GM18517 (cell line): ENCODE data around the gene B4GALT2.

Experiments used
- ATAC-seq: cut with Tn5 transposase; IDR thresholded peaks from one replicate; pipeline ENCODE4 v1.9.1; 2021; ENCODE audit warnings: mild to moderate bottlenecking, moderate library complexity; ENCODE audit not compliant: unreplicated experiment

The B4GALT2 gene, protein sequence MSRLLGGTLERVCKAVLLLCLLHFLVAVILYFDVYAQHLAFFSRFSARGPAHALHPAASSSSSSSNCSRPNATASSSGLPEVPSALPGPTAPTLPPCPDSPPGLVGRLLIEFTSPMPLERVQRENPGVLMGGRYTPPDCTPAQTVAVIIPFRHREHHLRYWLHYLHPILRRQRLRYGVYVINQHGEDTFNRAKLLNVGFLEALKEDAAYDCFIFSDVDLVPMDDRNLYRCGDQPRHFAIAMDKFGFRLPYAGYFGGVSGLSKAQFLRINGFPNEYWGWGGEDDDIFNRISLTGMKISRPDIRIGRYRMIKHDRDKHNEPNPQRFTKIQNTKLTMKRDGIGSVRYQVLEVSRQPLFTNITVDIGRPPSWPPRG

DNA sequence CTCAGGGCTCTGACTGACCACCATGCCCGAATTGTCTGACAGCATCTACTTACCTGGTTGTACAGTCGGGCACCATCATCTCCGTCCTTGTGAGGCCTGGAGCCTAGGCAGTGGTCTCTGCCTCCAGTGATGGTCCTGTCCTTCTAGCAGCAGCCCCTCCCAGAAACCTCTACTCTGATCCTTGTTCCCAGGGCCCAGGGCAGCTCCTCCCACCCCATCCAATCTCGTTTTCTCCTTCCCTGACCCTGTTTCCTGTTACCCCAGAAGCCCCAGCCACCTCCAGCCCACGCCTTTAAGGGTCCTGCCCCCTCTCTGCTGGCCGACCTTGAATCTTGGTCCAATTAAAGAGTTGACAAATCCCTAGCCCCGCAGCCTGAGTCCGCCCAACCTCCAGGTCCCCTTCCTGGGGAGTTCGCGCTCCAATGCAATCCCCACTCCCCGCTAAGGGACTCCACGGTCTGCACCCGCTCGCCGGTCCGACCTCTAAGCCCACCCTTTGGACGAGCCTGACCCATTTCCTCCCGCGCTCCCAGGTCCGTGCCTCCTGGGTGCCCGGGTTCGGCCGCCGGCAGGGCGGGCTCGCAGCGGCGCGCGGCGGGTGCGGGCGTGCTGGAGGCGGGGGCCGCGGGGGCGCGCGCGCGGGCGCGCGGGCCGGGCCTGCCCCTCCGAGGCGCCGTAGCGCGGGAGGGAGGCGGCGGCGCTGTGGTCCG is at the start of gene B4GALT2:
Gene B4GALT2 (plus strand): TSS at position 660 of the 710 bp plus-strand sequence. CDS start 1,951 bp downstream, outside the sequence.
- no peak for ATAC-seq

DNA sequence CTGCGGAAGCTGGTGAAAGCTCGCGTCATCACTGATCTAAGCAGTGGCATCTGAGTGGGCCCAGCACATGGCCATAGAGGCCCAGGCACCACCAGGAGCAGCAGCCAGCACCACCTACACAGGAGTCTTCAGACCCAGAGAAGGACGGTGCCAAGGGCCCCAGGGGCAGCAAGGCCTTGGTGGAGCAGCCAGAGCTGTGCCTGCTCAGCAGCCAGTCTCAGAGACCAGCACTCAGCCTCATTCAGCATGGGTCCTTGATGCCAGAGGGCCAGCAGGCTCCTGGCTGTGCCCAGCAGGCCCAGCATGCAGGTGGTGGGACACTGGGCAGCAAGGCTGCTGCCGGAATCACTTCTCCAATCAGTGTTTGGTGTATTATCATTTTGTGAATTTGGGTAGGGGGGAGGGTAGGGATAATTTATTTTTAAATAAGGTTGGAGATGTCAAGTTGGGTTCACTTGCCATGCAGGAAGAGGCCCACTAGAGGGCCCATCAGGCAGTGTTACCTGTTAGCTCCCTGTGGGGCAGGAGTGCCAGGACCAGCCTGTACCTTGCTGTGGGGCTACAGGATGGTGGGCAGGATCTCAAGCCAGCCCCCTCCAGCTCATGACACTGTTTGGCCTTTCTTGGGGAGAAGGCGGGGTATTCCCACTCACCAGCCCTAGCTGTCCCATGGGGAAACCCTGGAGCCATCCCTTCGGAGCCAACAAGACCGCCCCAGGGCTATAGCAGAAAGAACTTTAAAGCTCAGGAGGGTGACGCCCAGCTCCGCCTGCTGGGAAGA is 48.7 kb upstream of the B4GALT2 start:
- no peak for ATAC-seq

DNA sequence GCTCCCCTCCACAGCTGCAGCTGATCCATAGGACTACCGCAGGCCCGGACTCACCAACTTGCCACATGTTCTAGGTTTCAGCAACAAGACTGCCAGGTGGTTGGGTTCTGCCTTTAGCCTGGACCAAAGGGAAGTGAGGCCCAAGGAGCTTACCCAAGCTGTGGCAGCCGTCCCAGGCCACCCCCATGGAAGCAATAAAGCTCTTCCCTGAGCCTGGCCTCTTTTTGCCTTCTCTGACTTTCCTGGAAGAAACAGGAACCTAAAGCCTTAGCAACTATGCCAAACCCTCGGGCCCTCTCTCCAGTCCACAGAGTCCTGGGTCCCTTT is 48.1 kb upstream of the B4GALT2 start:
- no peak for ATAC-seq

DNA sequence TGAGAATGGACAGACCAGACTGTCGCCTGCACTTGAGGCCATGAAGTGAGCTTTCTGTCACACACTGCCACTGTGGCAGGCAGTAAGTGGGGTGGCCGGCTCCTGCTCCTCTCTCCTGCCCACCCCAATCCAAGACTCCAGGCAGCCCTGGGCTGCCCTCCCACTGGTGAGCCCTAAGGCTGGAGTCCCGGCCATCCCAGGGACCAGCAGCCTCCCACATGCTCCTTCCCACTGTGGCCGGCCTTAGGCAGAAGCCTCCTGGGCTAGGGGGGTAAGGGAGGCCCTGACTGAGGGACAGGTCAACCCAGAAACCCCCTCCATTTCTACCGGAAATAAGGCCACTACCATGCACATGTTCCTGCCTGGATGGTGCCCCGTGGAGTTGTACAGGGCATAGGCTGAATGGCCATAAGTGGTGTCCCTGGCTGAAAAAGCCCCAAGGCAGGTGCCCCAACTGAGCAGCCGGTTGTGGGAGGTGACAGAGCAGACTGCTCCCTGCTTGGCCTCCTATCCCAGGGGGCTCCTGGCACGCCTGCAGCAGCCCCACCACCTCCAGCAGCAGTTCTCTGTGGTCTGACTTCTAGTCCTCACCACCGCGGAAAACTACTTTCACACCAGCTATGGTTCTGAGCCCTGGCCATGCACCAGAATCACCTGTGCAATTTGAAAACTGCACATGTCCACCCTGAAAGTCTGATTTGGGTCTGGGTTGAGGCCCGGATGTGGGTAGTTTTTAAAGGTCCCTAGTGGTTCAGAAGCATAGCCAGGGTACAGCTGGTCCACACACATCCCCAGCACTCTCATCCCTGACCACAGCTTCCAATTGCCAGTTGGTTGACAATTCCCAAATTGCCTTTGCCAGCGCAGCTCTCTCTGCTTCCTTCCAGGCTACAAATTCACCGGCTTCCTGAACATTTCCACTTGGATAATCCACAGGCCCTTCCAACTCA is 47.0 kb upstream of the B4GALT2 start:
- ATAC-seq: no peak

DNA sequence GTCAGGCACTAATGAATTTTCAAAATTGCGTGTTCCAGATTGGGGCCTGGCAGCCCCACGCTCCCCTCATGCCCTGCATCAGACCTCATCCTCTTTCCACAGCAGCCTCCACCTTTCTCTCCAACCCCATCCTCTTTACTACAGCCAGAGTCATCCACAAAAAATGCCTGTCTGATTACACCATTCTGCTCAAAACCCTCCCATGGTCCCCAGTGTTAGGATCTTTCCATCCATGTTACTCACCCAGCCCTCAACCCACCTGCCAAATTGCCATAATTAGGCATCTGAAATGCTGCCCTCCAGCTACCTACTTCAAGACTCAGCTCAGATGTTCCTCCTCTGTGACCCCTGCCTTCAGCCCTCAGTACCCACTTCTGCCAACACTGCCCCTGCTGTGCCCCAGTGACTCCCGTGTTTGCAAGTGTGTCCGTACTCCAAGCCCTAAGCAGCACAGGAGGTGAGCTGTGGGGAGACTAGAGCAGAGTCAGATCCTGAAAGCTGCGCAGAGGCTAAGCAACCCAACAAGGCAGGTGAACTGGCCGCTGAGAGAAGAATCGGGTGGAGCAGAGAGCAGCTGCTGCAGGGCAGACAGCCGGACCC is 46.1 kb upstream of the B4GALT2 start:
- no peak for ATAC-seq

DNA sequence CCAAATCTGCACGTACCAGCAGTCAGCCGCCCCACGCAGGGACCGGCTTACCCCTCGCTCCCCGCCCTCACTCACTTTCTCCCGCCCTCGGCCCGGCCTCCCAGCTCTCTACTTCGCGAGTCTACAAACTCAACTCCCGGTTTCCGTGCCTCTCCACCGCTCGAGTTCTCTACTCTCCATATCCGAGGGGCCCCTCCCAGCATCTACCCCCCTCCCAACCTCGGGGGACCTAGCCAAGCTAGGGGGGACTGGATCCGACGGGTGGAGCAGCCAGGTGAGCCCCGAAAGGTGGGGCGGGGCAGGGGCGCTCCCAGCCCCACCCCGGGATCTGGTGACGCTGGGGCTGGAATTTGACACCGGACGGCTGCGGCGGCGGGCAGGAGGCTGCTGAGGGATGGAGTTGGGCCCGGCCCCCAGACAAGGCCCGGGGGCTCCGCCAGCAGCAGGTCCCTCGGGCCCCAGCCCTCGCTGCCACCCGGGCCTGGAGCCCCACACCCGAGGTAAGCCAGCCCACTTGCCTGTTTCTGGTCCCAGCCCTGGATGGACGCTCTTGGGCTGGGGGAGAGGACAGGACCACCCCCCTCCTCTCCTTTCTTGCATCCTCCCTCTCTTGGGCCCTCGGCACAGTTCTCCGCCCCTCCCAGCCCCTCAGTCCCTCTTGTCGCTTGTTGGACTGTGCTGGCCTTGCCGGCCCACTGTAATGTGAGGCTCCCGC is 45.5 kb upstream of the B4GALT2 start, which contains the start of gene ARTN:
Gene ARTN (plus strand): TSS at position 416 of the 715 bp plus-strand sequence. CDS start 1,856 bp downstream, outside the sequence.
- ATAC-seq: no peak

DNA sequence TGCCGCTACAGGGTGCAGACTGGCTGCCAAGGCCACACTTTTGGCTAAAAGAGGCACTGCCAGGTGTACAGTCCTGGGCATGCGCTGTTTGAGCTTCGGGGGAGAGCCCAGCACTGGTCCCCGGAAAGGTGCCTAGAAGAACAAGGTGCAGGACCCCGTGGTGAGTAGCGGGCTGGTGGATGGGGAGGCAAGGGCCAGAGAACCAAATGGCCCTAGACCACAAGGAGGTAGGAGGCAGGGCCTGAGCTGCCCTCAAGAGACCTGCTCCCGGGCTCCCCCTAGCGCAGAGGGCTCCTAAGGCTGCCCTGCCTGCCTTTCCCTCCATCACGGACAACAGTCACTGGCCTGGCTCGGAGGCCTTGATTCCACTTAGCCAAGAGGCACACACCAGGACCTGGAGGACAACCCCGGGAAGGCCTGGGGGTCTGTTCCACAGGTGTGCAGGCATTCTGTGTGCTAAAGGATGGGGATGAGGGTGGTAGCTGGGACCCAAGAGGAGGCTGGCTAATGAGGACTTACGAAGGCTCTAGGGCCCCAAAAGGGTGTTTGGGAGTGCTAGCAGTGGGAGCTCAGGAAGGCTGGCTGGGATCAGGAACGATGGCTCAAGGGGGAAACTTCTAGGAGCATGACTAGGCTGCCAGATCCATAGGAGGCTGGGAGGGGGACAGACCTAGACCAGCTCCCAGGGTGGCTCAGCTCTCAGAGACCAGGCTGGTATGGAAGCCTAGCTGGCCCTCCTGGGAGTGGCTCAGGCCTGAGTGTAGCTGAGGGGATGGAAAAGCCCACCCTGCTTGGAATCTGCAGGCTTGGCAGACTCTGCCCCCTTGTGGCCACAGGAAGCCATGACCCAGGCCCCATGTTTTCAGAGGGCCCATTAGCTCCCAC is 44.7 kb upstream of the B4GALT2 start:
- no peak for ATAC-seq

DNA sequence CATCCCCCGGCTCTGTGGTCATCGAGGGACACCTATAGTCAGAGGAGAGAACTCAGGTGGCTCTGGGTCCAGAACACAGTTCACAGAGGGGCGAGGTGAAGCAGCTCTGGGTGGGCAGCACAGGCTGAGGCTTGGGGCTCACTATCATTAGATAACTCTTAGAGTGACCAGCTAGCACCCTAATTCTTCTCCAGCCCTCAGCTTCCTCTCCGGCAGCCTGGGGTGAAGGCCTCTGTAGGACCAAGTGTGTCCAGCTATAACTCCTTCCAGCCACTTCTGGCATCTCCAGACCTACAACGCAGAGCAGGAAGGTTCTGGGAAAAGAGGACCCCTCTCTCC is 44.1 kb upstream of the B4GALT2 start:
- ATAC-seq: no peak

DNA sequence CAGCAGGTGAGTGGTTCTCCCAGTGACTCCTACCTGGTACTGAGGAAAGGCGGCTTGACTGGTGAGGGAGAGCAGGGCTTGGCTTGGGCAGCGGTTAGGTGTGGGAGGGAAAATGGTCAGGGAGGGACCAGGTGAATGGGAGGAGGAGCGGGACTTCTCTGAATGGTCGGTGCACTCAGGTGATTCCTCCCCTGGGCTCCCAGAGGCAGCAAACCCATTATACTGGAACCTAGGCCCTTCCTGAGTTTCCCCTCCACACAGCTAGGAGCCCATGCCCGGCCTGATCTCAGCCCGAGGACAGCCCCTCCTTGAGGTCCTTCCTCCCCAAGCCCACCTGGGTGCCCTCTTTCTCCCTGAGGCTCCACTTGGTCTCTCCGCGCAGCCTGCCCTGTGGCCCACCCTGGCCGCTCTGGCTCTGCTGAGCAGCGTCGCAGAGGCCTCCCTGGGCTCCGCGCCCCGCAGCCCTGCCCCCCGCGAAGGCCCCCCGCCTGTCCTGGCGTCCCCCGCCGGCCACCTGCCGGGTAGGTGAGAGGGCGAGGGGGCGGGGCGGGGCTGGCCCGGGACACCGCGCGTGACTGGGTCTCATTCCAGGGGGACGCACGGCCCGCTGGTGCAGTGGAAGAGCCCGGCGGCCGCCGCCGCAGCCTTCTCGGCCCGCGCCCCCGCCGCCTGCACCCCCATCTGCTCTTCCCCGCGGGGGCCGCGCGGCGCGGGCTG is 43.1 kb upstream of the B4GALT2 start:
- ATAC-seq: no peak

DNA sequence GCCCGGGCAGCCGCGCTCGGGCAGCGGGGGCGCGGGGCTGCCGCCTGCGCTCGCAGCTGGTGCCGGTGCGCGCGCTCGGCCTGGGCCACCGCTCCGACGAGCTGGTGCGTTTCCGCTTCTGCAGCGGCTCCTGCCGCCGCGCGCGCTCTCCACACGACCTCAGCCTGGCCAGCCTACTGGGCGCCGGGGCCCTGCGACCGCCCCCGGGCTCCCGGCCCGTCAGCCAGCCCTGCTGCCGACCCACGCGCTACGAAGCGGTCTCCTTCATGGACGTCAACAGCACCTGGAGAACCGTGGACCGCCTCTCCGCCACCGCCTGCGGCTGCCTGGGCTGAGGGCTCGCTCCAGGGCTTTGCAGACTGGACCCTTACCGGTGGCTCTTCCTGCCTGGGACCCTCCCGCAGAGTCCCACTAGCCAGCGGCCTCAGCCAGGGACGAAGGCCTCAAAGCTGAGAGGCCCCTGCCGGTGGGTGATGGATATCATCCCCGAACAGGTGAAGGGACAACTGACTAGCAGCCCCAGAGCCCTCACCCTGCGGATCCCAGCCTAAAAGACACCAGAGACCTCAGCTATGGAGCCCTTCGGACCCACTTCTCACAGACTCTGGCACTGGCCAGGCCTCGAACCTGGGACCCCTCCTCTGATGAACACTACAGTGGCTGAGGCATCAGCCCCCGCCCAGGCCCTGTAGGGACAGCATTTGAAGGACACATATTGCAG is 42.4 kb upstream of the B4GALT2 start:
- no peak for ATAC-seq

DNA sequence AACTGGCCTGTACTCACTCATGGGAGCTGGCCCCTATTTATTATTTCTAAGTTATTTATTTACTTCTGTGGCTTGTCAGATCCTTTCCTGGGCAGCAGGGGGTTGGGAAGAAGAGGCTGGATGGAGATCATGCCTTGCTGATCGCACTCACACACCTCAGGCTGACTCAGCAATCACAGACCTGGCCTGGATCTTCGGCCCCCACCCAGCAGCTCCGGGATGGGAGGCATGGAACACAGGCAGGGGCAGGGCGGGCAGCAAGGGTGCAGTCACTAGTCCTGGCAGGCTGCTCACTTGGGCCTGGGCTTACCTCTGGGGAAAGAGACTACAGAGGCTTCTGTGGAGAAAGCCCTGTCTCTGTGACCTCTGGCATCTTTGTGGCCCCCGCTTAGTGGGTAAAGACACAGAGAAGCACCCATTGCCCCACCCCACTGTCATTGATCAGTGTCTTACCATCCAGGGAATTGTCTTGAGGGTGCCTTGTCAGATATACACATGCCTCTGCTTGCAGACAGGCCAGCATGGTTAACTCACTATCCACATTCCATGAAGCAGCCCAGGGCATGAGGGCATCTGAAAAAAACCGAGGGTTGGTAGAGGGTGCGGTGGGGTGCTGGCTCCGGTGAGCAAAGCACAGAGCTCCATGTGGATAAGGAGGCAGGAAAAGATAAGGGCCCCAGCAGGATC is 41.7 kb upstream of the B4GALT2 start:
- no peak for ATAC-seq

DNA sequence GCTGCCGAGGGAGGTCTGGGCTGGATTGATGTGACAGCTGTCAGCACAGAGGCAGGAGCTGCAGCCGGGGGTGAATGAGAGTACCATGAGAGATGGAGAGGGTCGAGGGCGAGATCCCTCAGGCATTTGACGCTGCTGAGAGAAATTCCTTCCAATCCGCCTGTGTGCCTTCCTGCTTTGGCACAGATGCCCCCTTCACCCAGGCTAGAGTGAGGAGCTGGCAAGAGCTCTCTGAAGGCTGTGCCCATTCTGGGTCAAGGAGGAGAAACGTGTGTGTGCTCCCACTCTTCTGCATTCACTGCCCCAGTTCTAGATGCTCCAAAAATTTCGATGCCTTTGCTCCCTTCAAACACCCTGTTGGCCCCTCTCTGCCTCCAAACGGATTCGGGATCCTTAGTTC is 40.6 kb upstream of the B4GALT2 start:
- no peak for ATAC-seq

DNA sequence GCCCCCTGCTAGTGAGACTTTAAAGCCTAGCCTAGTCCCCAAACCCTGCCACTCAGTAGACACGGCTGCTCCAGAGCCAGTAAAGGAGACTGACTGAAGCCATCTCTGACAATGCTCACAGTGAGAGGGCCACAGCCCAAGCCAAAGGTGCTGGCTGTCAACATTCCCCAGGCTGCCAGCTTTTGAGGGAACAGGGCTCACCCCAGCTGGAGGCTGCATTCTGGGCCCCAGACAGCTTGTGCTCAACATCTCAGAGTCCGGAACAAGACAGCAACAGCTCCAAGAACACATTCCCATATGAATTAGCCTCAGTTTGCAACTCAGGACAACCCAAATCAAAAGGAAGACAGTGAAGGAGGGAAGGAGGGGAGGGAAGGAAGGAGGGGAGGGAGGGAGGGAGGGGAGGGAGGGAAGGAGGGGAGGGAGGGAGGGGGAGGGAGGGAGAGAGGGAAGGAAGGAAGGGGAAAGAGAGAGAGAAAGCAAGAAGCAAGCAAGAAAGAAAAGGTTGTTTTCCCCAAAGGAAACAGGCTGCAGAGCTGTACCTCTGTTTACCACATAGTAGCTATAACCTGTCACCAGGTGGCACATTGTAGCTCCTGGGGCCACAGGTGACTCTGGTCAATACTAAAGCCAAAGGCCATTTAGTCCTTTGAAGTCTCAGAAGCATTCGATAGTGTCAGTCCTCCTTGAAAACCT is 40.0 kb upstream of the B4GALT2 start:
- no peak for ATAC-seq

DNA sequence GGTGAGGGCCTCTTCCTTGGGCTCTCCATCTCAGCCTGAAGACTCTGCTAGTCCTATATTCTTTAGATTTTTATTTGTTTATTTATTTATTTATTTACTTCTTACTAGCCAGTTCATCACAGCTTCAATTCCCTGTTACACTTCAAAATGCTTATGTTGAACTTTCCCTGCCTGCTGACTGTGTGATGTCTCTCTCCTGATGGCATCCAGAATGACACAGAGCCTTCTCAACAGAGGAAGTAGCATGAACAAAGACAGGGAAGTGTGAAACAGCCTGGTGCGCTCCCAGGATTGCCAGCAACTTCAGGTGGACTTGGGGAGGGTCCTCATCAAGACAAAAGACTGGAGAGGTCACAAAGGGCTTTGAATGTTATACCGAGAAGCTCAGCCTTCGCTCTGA is 36.6 kb upstream of the B4GALT2 start:
- ATAC-seq: no peak

DNA sequence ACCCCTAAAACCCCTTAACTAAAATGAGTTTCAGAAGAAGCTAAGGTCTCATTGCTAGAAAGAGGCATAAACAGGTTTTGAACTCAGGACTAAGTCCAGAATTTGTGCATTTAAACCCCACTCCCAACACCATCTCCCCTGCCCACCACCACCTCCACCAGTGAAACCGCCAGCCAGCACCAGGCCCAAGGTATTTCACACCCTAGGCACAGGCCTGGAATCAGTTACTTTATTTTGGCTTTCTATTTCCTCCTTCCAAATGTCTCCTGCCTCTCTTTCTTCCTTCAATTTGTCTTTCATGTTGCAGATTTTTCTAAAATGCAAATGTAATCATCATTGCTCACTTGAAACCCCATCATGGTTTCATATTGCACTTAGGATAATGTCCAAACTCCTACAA is 34.1 kb upstream of the B4GALT2 start:
- no peak for ATAC-seq

DNA sequence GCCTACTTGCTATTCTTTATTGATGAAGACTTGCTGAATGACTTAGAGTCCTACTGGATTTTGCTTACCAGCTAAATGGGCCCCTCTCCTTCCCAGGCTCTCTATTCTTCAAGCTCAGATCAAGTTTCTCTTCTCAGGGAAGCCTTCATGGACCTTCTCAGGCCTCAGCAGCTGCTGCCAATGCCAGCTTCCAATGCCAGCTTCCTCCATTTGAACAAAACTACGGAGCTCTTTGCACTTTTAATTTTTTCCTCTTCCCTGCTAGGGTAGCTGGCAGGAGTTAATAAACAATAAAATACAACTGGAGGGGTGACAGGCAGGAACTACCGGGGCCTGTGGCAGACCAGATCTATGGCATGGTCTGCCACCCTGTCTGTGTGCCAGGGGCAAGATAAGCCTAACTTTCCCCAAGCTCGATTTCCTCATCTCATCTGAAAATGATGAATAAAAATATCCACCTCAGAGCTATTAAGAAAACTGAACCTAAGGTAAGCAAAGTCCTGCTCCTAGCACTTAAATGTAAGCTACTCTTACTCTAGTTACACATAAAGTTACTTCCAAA is 33.3 kb upstream of the B4GALT2 start:
- ATAC-seq: no peak
